ENCODE results near the gene MFAP5. TPM values are rescaled to one million over a fixed set of nuclear protein-coding genes. Genes with fewer than 3 reads are reported as not detected.

The MFAP5 gene
- total and polyA plus RNA-seq, 8 donors = 0.35 to 12.0 (median 1.1) TPM

- H3K27me3 ChIP-seq = peaks cover 0 to 4% of the 10 kb centered on the region in 2 donors
- no peak for TF ChIP-seq CTCF (IDR thresholded peaks at IDR 0.05)
- H3K4me3 ChIP-seq = no peak overlapping the region
- H3K9me3 ChIP-seq = no peaks in the 10 kb centered on the region
- no peak overlapping the region for H3K27ac ChIP-seq
- no peak for ATAC-seq
- intact Hi-C loops (cut with DNase I) = no loop called here
- no peaks in the 10 kb centered on the region for H3K36me3 ChIP-seq
- H3K4me1 ChIP-seq = no peaks in the 10 kb centered on the region
- no peak for DNase-seq
These were observed 7.2 kb downstream of the MFAP5 start for GRCh38 chr12:8655421-8655820.

- peaks cover 0 to 4% of the 10 kb centered on the region in 2 donors for H3K27me3 ChIP-seq
- no peak overlapping the region for H3K4me3 ChIP-seq
- no peaks in the 10 kb centered on the region for H3K36me3 ChIP-seq
- H3K27ac ChIP-seq = no peak overlapping the region
- DNase-seq = no peak
- no peak for TF ChIP-seq CTCF (IDR thresholded peaks at IDR 0.05)
- intact Hi-C loops (cut with DNase I) = no loop called here
- ATAC-seq = no peak
- no peaks in the 10 kb centered on the region for H3K9me3 ChIP-seq
- H3K4me1 ChIP-seq = no peaks in the 10 kb centered on the region
These were observed 13.9 kb downstream of the MFAP5 start for GRCh38 chr12:8648576-8649205.

- ATAC-seq (no peak), DNase-seq (no peak)
- H3K36me3 ChIP-seq = no peaks in the 10 kb centered on the region
- TF ChIP-seq CTCF (IDR thresholded peaks at IDR 0.05) = no peak
- peaks cover 0 to 4% of the 10 kb centered on the region in 2 donors for H3K27me3 ChIP-seq
- no peaks in the 10 kb centered on the region for H3K4me1 ChIP-seq
- H3K27ac ChIP-seq = no peak overlapping the region
- H3K4me3 ChIP-seq = no peak overlapping the region
- no peaks in the 10 kb centered on the region for H3K9me3 ChIP-seq
- intact Hi-C loops (cut with DNase I) = no loop called here
These were observed 14.7 kb downstream of the MFAP5 start for GRCh38 chr12:8647968-8648367.

GRCh38 chr12:8644345-8645248 is 18.0 kb downstream of the MFAP5 start:
- H3K36me3 ChIP-seq = no peaks in the 10 kb centered on the region
- no peaks in the 10 kb centered on the region for H3K27me3 ChIP-seq
- H3K27ac ChIP-seq = no peak overlapping the region
- ATAC-seq (peak; percentile 47), DNase-seq (no peak)
- no peaks in the 10 kb centered on the region for H3K9me3 ChIP-seq
- intact Hi-C loops (cut with DNase I) = no loop called here
- no peak overlapping the region for H3K4me3 ChIP-seq
- H3K4me1 ChIP-seq = no peaks in the 10 kb centered on the region
- no peak for TF ChIP-seq CTCF (IDR thresholded peaks at IDR 0.05)

GRCh38 chr12:8642775-8643174 is 19.9 kb downstream of the MFAP5 start:
- Histone ChIP-seq H3K4me3 (no peak overlapping the region), H3K27ac (no peak overlapping the region), H3K27me3 (no peaks in the 10 kb centered on the region), H3K4me1 (no peaks in the 10 kb centered on the region), H3K36me3 (no peaks in the 10 kb centered on the region), H3K9me3 (no peaks in the 10 kb centered on the region)
- DNase-seq = no peak
- no peak for TF ChIP-seq CTCF (IDR thresholded peaks at IDR 0.05)
- intact Hi-C loops (cut with DNase I) = no loop called here
- ATAC-seq = no peak
